Activated CD8-positive, alpha-beta T cell treated with anti-CD3 and anti-CD28 coated beads, Interleukin-2, amount 10 ng/mL, durations not matched to agents 7 days and 5 days (primary cell): ENCODE results near the gene HEATR5A. TPM values are rescaled to one million over a fixed set of nuclear protein-coding genes. Genes with fewer than 3 reads are reported as not detected.
A peak's percentile ranks its signal among the peaks of the same experiment; 100 is the strongest.
"Not testable (repeated sequence)": the region's sequence is repeated elsewhere in the genome, so short reads cannot be mapped to it uniquely, and the experiment has no call there.

Experiments used
- ATAC-seq: fragments of 150-1000 bp; cut with Tn5 transposase; one replicate; pipeline ENCODE4 v1.10.0; 2021; ENCODE audit warnings: moderate library complexity
- CTCF ChIA-PET: fragments of 350-600 bp; sonication (Branson Sonifier 250); formaldehyde crosslinking; loops from one replicate; lab custom pipeline; 2021; ENCODE audit warnings: antibody characterized with exemption; lab: Charles Lee
- POLR2A ChIA-PET: fragments of 350-600 bp; sonication (Branson Sonifier 250); formaldehyde crosslinking; loops from one replicate; lab custom pipeline; 2021; ENCODE audit warnings: antibody characterized with exemption; lab: Charles Lee
- DNase-seq: peaks from one replicate; pipeline ENCODE4 v3.0.0-alpha.2; 2020
- H3K27ac Mint-ChIP-seq: one replicate; pipeline ENCODE4 v1.8.0; 2021; ENCODE audit warnings: mild to moderate bottlenecking, mixed read lengths
- H3K27me3 Mint-ChIP-seq: one replicate; pipeline ENCODE4 v1.8.0; 2021; ENCODE audit warnings: low read depth, mixed read lengths
- H3K36me3 Mint-ChIP-seq: one replicate; pipeline ENCODE4 v1.8.0; 2021; ENCODE audit warnings: low read depth, mixed read lengths
- H3K4me1 Mint-ChIP-seq: one replicate; pipeline ENCODE4 v1.8.0; 2021; ENCODE audit warnings: low read depth, mixed read lengths
- H3K4me3 Mint-ChIP-seq: one replicate; pipeline ENCODE4 v1.8.0; 2021; ENCODE audit warnings: mild to moderate bottlenecking, mixed read lengths
- H3K9me3 Mint-ChIP-seq: one replicate; pipeline ENCODE4 v1.8.0; 2022; ENCODE audit warnings: mixed read lengths; ENCODE audit not compliant: insufficient read depth
- total RNA-seq, 2 experiments: library from RNA; stranded (reverse); gene quantifications; one replicate each; pipeline ENCODE4 v1.2.3, GENCODE V29; 2021

HEATR5A gene
- 1 to 10 TPM; 8.5 to 9.4 TPM for total RNA-seq

DNA sequence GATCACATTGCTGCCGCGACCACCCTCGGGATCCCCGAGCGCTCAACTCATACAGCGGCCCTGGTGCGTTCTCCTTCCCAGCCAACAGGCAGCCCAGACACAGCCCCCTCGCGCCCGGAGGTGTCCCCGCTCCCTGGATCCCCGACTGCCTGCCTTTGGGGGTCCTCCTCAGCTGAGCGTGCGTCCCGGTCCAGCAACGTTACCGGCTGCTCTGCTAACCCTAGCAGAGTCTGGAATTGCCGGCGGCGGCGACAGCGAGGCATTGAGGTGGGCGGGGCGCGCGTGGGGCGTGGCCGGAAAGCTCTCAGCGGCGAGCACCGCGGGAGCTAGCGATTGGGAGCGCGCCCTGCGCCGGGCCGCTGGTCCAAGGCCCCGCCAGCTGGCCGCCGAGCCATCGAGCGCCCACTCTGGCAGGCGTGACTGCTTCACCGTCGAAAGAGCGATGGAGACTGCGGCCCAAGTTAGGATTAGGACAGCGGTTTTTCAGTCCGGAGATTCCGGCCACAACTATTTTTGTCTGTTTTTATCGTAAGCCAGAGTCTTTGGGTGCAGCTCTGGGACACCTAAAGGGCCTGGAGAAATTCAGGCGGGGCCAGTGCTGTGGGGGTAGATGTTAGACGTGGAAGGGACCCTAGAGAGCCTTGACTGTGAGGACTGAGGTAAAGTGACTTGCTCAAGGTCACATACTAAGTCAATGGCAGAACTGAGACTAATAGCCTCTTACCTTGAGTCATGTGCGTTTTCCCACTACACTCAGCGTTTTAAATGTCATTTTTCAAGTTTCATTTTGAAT lies at the start of gene HEATR5A:
Gene HEATR5A (minus strand): TSS at position 232 of the 793 bp plus-strand sequence. CDS start 17,575 bp downstream, outside the sequence.
- H3K36me3 Mint-ChIP-seq: no peaks in the 10 kb centered on the region
- CTCF ChIA-PET: interaction anchor here (0.6 to 2.9 kb wide), 19 partner anchors 15 to 764 kb away, joined by 3 to 18 read pairs (median 3); partner anchors contain the start of genes DTD2 and HECTD1
- H3K27me3 Mint-ChIP-seq: no peaks in the 10 kb centered on the region
- peak; percentile 93 for DNase-seq
- peaks cover 19% of the 10 kb centered on the region for H3K4me1 Mint-ChIP-seq
- ATAC-seq: peak; percentile 96
- H3K27ac Mint-ChIP-seq: peak within 1 kb of the TSS; percentile 86
- POLR2A ChIA-PET: interaction anchor here (0.7 to 3.1 kb wide), 11 partner anchors 17 to 293 kb away, joined by 3 to 20 read pairs (median 4); partner anchors contain the start of genes DTD2 and HECTD1
- no peaks in the 10 kb centered on the region for H3K9me3 Mint-ChIP-seq
- H3K4me3 Mint-ChIP-seq: peak within 1 kb of the TSS; percentile 96

- H3K36me3 Mint-ChIP-seq: no peaks in the 10 kb centered on the region
- H3K9me3 Mint-ChIP-seq: no peaks in the 10 kb centered on the region
- H3K4me3 Mint-ChIP-seq: no peak overlapping the region
- no peaks in the 10 kb centered on the region for H3K4me1 Mint-ChIP-seq
- no peak for DNase-seq
- POLR2A ChIA-PET: no interaction called here
- H3K27me3 Mint-ChIP-seq: no peaks in the 10 kb centered on the region
- no peak for ATAC-seq
- CTCF ChIA-PET: no interaction called here
- H3K27ac Mint-ChIP-seq: no peak overlapping the region
These were observed 46.2 kb upstream of the HEATR5A start for GRCh38 chr14:31466554-31466953.

DNA sequence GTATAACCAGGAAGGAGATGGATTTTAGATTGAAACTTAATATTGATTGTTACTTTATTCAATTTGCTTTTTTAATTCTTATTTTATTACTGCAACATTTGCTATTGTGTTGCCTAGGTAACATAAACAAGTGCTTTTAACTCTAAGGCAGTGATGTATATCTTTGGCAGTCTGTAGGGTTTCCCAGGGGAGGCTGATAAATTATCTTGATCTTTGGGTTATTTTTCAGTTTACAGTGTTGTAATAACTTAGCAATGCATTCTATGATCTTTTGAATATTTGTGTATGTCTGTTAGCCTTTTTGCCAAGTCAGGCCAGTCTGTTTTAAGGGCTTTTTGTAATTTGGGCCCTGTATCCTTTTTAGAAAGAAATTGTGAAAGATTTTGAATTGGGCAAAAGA lies 44.8 kb upstream of the HEATR5A start:
- Mint-ChIP-seq H3K4me1 (no peaks in the 10 kb centered on the region), H3K27me3 (peaks cover 5% of the 10 kb centered on the region), H3K4me3 (no peak overlapping the region), H3K36me3 (no peaks in the 10 kb centered on the region), H3K9me3 (no peaks in the 10 kb centered on the region), H3K27ac (no peak overlapping the region)
- ChIA-PET POLR2A (no interaction called here), CTCF (no interaction called here)
- DNase-seq: no peak
- ATAC-seq: no peak

GRCh38 chr14:31462450-31462849 lies 42.1 kb upstream of the HEATR5A start:
- H3K9me3 Mint-ChIP-seq, H3K27ac Mint-ChIP-seq, ATAC-seq, H3K4me3 Mint-ChIP-seq, H3K27me3 Mint-ChIP-seq, H3K36me3 Mint-ChIP-seq, DNase-seq: not testable (repeated sequence)
- CTCF ChIA-PET: interaction anchor here (1.0 kb wide), 1 partner anchor 12 kb away, joined by 3 read pairs; no protein-coding TSS in a partner anchor
- H3K4me1 Mint-ChIP-seq: peaks cover 12% of the 10 kb centered on the region
- POLR2A ChIA-PET: interaction anchor here (0.6 to 0.7 kb wide), 2 partner anchors 395 to 608 kb away, joined by 3 read pairs; no protein-coding TSS in a partner anchor

DNA sequence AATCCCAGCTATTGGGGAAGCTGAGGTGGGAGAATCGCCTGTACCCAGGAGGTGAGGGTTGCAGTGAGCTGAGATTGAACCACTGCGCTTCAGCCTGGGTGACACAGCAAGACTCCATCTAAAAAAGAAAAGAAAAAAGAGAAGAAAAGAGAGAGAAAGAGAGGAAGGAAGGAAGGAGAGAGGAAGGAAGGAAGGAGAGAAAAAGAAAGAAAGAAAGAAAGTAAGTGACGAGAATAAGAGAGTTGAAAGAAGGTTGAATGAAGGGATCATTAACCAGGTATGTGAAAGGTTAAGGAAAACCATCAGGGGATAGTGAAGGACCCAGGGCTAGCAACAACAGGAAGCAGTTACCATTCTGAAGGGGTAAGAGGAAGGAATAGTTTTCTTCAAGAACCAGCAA lies 41.2 kb upstream of the HEATR5A start:
- ATAC-seq (no peak), DNase-seq (no peak)
- Mint-ChIP-seq H3K9me3 (no peaks in the 10 kb centered on the region), H3K36me3 (no peaks in the 10 kb centered on the region), H3K4me1 (peaks cover 16% of the 10 kb centered on the region), H3K4me3 (no peak overlapping the region), H3K27ac (no peak overlapping the region), H3K27me3 (peaks cover 5% of the 10 kb centered on the region)
- ChIA-PET CTCF (no interaction called here), POLR2A (no interaction called here)

GRCh38 chr14:31457665-31458659 lies 37.6 kb upstream of the HEATR5A start:
- peak overlapping the region; percentile 99 for H3K4me3 Mint-ChIP-seq
- no peaks in the 10 kb centered on the region for H3K9me3 Mint-ChIP-seq
- ATAC-seq (no peak), DNase-seq (no peak)
- peaks cover 27% of the 10 kb centered on the region for H3K4me1 Mint-ChIP-seq
- H3K27me3 Mint-ChIP-seq: peaks cover 5% of the 10 kb centered on the region
- H3K36me3 Mint-ChIP-seq: no peaks in the 10 kb centered on the region
- H3K27ac Mint-ChIP-seq: peak overlapping the region; percentile 98
- ChIA-PET POLR2A (interaction anchor here (0.6 to 1.8 kb wide), 8 partner anchors 12 to 1107 kb away, joined by 3 to 17 read pairs (median 3); partner anchors contain the start of genes HEATR5A and NUBPL), CTCF (interaction anchor here (0.6 to 2.2 kb wide), 9 partner anchors 9 to 800 kb away, joined by 3 to 18 read pairs (median 3); partner anchors contain the start of genes HEATR5A, HECTD1 and NUBPL)

DNA sequence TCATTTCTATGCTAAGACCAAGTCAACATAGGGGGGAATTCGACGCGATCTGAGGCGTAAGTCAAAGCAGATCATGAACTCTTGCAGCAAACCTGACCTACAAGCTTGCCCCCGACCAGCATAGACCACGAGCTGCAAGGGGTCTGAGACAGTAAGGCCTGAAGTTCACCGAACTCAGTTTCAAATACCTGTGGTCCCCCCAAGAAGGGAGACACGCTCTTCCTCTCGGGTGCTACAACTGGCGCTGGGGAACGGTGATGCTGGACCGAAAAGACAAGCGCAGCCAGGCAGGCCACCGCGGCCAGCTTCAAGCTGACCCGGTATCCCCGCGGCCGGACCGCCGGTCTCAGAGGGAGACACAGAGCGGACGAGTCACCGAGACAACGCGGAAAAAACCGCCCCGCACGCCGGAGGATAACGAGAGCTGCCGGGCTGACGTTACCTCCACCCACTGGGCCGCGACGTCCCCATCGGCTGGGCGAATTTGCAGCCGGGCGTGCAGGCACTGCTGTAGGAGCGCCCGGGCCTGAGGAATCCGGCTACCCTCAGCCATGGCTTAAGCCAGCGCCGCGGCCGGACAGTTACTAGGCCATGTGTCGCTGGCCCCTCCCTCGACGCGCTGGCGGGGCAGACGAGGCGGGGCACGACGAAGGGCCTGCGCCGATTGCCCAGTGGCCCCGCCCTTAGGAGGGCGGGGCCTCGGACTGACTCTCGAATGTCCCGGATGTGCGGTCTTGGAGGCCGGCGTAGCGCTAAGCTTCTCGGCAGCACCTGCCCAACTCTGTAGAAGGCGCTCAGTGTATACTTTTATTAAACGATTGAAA lies 36.7 kb upstream of the HEATR5A start, which contains the start of gene DTD2:
Gene DTD2 (minus strand): TSS at position 666 of the 824 bp plus-strand sequence. CDS start 113 bp downstream, at position 553.
- CTCF ChIA-PET: interaction anchor here (0.8 to 2.2 kb wide), 7 partner anchors 8 to 801 kb away, joined by 3 to 18 read pairs (median 4); partner anchors contain the start of genes HEATR5A, HECTD1 and NUBPL
- H3K27ac Mint-ChIP-seq: peak within 1 kb of the TSS; percentile 98
- H3K27me3 Mint-ChIP-seq: peaks cover 5% of the 10 kb centered on the region
- H3K36me3 Mint-ChIP-seq: peaks cover 5% of the 10 kb centered on the region
- peak; percentile 99 for ATAC-seq
- H3K9me3 Mint-ChIP-seq: no peaks in the 10 kb centered on the region
- H3K4me3 Mint-ChIP-seq: peak within 1 kb of the TSS; percentile 99
- POLR2A ChIA-PET: interaction anchor here (0.6 to 1.8 kb wide), 8 partner anchors 11 to 1108 kb away, joined by 3 to 17 read pairs (median 3); partner anchors contain the start of genes HEATR5A and NUBPL
- peaks cover 27% of the 10 kb centered on the region for H3K4me1 Mint-ChIP-seq
- peak; percentile 94 for DNase-seq

DNA sequence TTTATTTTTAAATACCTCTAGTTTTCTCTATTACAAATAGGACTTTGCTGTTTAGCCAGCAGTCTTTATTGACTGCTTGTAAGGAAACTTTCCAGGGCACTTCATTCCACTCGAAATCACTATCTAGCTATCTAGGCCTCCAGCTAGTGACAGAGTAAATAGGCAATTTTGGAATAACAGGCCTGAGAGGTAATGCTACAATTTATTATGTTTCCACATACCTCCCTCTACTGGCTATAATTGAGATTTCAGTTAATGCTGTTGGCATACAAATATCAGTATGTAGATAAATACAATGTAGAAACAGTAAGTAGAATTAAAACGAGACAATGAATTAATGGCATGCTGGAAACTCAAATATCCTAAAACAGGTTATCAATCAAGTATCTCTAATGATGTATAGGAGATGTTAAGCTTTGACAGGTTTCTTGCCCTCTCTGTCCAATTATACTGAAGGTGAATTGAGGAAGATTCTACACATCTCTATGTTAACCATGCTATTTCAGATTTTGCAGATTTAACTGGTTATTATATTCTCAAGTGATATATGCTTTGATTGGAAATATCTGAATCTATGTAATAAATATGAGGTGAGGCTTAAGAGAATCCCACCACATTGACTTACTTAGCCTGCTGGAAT lies 29.7 kb upstream of the HEATR5A start:
- H3K4me1 Mint-ChIP-seq: peaks cover 4% of the 10 kb centered on the region
- no peak overlapping the region for H3K4me3 Mint-ChIP-seq
- ChIA-PET POLR2A (interaction anchor here (1.4 kb wide), 1 partner anchor 243 kb away, joined by 3 read pairs; the partner anchor contains the start of gene HECTD1), CTCF (interaction anchor here (0.7 to 3.2 kb wide), 13 partner anchors 7 to 242 kb away, joined by 3 to 15 read pairs (median 5); partner anchors contain the start of genes DTD2 and HEATR5A)
- no peaks in the 10 kb centered on the region for H3K27me3 Mint-ChIP-seq
- no peak for ATAC-seq
- DNase-seq: no peak
- no peak overlapping the region for H3K27ac Mint-ChIP-seq
- no peaks in the 10 kb centered on the region for H3K9me3 Mint-ChIP-seq
- peaks cover 20% of the 10 kb centered on the region for H3K36me3 Mint-ChIP-seq

GRCh38 chr14:31449136-31449535 lies 28.8 kb upstream of the HEATR5A start:
- ChIA-PET POLR2A (interaction anchor here (0.6 to 1.4 kb wide), 3 partner anchors 28 to 242 kb away, joined by 3 read pairs; partner anchors contain the start of gene HECTD1), CTCF (interaction anchor here (0.7 to 3.2 kb wide), 12 partner anchors 8 to 241 kb away, joined by 3 to 15 read pairs (median 5); partner anchors contain the start of genes DTD2 and HEATR5A)
- ATAC-seq: no peak

GRCh38 chr14:31445703-31446102 lies 25.4 kb upstream of the HEATR5A start:
- Mint-ChIP-seq H3K36me3 (peaks cover 12% of the 10 kb centered on the region), H3K4me3 (no peak overlapping the region), H3K27ac (no peak overlapping the region), H3K27me3 (no peaks in the 10 kb centered on the region), H3K4me1 (no peaks in the 10 kb centered on the region), H3K9me3 (no peaks in the 10 kb centered on the region)
- DNase-seq: no peak
- no peak for ATAC-seq
- POLR2A ChIA-PET: interaction anchor here (1.3 kb wide), 1 partner anchor 12 kb away, joined by 3 read pairs; the partner anchor contains the start of gene DTD2
- CTCF ChIA-PET: interaction anchor here (1.3 kb wide), 1 partner anchor 11 kb away, joined by 3 read pairs; no protein-coding TSS in a partner anchor

More at GRCh38 chr14:31449136-31449535, 28.8 kb upstream of the HEATR5A start:
- H3K4me3 Mint-ChIP-seq: no peak overlapping the region
- no peak for DNase-seq
- H3K9me3 Mint-ChIP-seq: no peaks in the 10 kb centered on the region
- H3K27me3 Mint-ChIP-seq: no peaks in the 10 kb centered on the region
- no peak overlapping the region for H3K27ac Mint-ChIP-seq
- peaks cover 21% of the 10 kb centered on the region for H3K36me3 Mint-ChIP-seq
- H3K4me1 Mint-ChIP-seq: no peaks in the 10 kb centered on the region
